Activated T-cell treated with anti-CD3 and anti-CD28 coated beads, Interleukin-2, amount 50 U/mL, for 72 hours (primary cell): ENCODE measurements around the gene DNAJB13. TPM values are rescaled to one million over a fixed set of nuclear protein-coding genes. Genes with fewer than 3 reads are reported as not detected.

Source experiments
- total RNA-seq, 2 donors: library from RNA; stranded (reverse); gene quantifications; one replicate each; pipeline ENCODE4 v1.2.3, GENCODE V29; 2022

Gene DNAJB13
- total RNA-seq, 2 donors from 2014 or later = 0.53 to 1.1 TPM

Other genes starting within 250 kb of the DNAJB13 start
- gene RAB6A, start 190.0 kb upstream of the DNAJB13 start, total RNA-seq = 10 to 100 TPM; 63.6 to 73.7 TPM
- gene MRPL48, start 163.2 kb upstream of the DNAJB13 start, total RNA-seq = 10 to 100 TPM; 45.1 to 55.8 TPM
- gene COA4, start 74.2 kb upstream of the DNAJB13 start, total RNA-seq = 10 to 100 TPM; 35.4 to 38.1 TPM
- gene PAAF1, start 74.0 kb upstream of the DNAJB13 start, total RNA-seq = 10 to 100 TPM; 36.8 to 38.9 TPM
- gene UCP2, start 31.8 kb downstream of the DNAJB13 start, total RNA-seq = 100 to 1,000 TPM; 152 to 198 TPM
- gene UCP3, start 58.1 kb downstream of the DNAJB13 start, total RNA-seq = 1 to 10 TPM; 3.7 to 5.4 TPM
- 10 to 100 TPM; 31.1 to 35.2 TPM for gene C2CD3, start 220.0 kb downstream of the DNAJB13 start, total RNA-seq
- 10 to 100 TPM; 42.8 to 46.4 TPM for gene PPME1, start 220.3 kb downstream of the DNAJB13 start, total RNA-seq